Epithelial cell of proximal tubule (primary cell): ENCODE data around the gene GAS2L1. TPM values are rescaled to one million over a fixed set of nuclear protein-coding genes. Genes with fewer than 3 reads are reported as not detected.

Experiments used
- DNase-seq: peaks from one replicate; pipeline ENCODE4 v3.0.0-alpha.2; 2011; ENCODE audit warnings: low read depth
- H3K4me3 ChIP-seq: 2 replicates; pipeline ENCODE4 v1.5.1; 2011; ENCODE audit warnings: low read depth, mild to moderate bottlenecking, low read length
- total RNA-seq: library from RNA; depleted of rRNA; stranded (reverse); fragments of >200 nt; gene quantifications from 2 replicates; pipeline ENCODE4 v1.2.3, GENCODE V29; 2015
- TF ChIP-seq, protein P1 (sequence below): conservative IDR thresholded peaks from 2 replicates; pipeline ENCODE4 v1.5.1; 2012; ENCODE audit warnings: low read depth, mild to moderate bottlenecking, low read length

Gene GAS2L1
- total RNA-seq, 1 donor from 2014 or later, result 31.4 TPM

DNA sequence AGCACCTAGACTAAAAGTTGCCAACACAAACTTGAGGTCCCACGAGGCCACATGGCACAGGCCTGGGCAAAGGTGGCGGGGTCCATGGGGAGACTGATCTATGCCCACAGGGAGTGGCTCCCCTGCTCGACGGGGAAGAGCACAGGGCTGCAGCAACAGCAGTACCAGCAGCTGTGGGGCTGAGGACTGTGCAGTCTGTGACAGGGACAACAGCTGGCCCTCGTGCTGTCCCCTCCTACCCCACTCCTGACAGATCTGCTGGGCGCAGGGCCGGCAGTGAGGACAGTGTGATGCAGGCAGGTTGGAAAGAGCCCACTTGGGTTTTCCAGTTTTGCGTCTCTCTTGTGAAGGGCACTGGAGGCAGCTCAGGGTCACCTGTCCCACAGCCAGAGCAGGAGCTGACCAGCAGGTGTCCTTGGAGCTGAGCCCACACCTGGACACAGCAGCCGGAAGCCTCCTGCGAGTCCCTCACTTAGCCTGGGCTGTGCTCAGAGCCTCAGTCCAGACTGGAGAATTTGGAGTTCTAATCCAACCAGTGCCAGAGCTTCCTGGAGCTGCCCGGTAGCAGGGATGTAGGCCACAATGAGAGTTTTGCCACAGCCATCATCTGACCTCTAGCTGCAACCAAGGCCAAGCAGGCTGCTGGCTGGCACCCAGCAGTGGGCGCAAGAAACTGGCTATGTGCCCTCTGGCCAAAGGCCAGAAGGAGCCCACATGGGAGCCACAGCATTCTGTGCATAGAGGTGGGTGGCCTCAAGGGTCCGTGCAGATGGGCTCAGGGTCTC, 3.6 kb upstream of the GAS2L1 start:
- DNase-seq, result no peak
- no peak overlapping the region for H3K4me3 ChIP-seq
- TF ChIP-seq, protein P1, sequence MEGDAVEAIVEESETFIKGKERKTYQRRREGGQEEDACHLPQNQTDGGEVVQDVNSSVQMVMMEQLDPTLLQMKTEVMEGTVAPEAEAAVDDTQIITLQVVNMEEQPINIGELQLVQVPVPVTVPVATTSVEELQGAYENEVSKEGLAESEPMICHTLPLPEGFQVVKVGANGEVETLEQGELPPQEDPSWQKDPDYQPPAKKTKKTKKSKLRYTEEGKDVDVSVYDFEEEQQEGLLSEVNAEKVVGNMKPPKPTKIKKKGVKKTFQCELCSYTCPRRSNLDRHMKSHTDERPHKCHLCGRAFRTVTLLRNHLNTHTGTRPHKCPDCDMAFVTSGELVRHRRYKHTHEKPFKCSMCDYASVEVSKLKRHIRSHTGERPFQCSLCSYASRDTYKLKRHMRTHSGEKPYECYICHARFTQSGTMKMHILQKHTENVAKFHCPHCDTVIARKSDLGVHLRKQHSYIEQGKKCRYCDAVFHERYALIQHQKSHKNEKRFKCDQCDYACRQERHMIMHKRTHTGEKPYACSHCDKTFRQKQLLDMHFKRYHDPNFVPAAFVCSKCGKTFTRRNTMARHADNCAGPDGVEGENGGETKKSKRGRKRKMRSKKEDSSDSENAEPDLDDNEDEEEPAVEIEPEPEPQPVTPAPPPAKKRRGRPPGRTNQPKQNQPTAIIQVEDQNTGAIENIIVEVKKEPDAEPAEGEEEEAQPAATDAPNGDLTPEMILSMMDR, result no peak

- DNase-seq, result no peak
- peak overlapping the region; percentile 92 for H3K4me3 ChIP-seq
These were observed 645 bp upstream of the GAS2L1 start for GRCh38 chr22:29305836-29306174.

GRCh38 chr22:29306835-29307595, 565 bp downstream of the GAS2L1 start:
- TF ChIP-seq, protein P1, result no peak
- DNase-seq, result no peak
- peak overlapping the region; percentile 92 for H3K4me3 ChIP-seq

More at GRCh38 chr22:29305836-29306174, 645 bp upstream of the GAS2L1 start:
- TF ChIP-seq, protein P1, result no peak

- DNase-seq, result no peak
- TF ChIP-seq, protein P1, result no peak
- peak overlapping the region; percentile 92 for H3K4me3 ChIP-seq
These were observed 1.2 kb downstream of the GAS2L1 start for GRCh38 chr22:29307596-29308147.

- no peak for DNase-seq
- TF ChIP-seq, protein P1, result no peak
- H3K4me3 ChIP-seq, result peak overlapping the region; percentile 92
These were observed 1.8 kb downstream of the GAS2L1 start for GRCh38 chr22:29308148-29308790.

GRCh38 chr22:29308791-29309262, 2.4 kb downstream of the GAS2L1 start:
- DNase-seq, result no peak

More at GRCh38 chr22:29308791-29309262, 2.4 kb downstream of the GAS2L1 start:
- H3K4me3 ChIP-seq, result no peak overlapping the region
- TF ChIP-seq, protein P1, result no peak
